Upper lobe of left lung (tissue), 4 donors: ENCODE data around the gene FOXP2.

Experiments
- POLR2AphosphoS5 ChIP-seq, 2 donors: sonication (generic); formaldehyde crosslinking; IDR thresholded peaks; one replicate each; pipeline ENCODE4 v1.5.1; 2017; ENCODE audit warnings: antibody characterized with exemption in 2 of 2
- TF ChIP-seq, protein P1 (sequence below), 6 experiments: fragments of 450-650 bp in 4 of 6; fragments of 200-600 bp in 2 of 6; sonication (generic) in 2 of 6; IDR thresholded peaks; one replicate each; pipeline ENCODE4 v1.5.1; 2016 to 2019; ENCODE audit warnings: antibody characterized with exemption in 6 of 6

DNA sequence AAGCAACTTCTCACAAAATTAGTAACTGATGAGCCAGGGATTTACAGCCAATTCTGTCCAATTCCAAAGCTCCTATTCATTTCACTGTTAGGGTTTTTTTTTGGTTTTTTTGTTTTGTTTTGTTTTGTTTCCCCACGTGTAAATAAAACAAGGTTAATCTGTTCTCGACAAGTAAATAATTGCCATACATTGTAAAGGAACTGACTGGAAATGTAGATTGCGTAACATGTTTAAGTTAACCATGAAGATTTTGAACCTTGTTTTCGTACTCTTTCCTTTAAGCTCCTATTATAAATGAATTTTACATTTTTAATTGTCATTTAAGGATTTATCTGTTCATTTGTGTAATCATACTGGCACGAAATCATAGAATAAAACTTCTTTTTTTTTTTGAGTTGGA is 42.0 kb upstream of the FOXP2 start:
- TF ChIP-seq, protein P1, sequence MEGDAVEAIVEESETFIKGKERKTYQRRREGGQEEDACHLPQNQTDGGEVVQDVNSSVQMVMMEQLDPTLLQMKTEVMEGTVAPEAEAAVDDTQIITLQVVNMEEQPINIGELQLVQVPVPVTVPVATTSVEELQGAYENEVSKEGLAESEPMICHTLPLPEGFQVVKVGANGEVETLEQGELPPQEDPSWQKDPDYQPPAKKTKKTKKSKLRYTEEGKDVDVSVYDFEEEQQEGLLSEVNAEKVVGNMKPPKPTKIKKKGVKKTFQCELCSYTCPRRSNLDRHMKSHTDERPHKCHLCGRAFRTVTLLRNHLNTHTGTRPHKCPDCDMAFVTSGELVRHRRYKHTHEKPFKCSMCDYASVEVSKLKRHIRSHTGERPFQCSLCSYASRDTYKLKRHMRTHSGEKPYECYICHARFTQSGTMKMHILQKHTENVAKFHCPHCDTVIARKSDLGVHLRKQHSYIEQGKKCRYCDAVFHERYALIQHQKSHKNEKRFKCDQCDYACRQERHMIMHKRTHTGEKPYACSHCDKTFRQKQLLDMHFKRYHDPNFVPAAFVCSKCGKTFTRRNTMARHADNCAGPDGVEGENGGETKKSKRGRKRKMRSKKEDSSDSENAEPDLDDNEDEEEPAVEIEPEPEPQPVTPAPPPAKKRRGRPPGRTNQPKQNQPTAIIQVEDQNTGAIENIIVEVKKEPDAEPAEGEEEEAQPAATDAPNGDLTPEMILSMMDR (IDR thresholded peaks at IDR 0.05): no peak
- no peak for TF ChIP-seq POLR2AphosphoS5 (IDR thresholded peaks at IDR 0.05)
